GM12891 (cell line): ENCODE data around the gene OR56A4.

Experiments
- POLR2A ChIP-seq: IDR thresholded peaks from 2 replicates; pipeline ENCODE4 v1.6.1; 2011; ENCODE audit warnings: low read depth, low read length, control low read depth
- SPI1 ChIP-seq: IDR thresholded peaks from 2 replicates; pipeline ENCODE4 v1.6.1; 2011; ENCODE audit warnings: low read depth, low read length, control low read depth

GRCh38 chr11:6040874-6041273 lies 34.1 kb upstream of the OR56A4 start:
- TF ChIP-seq POLR2A (no peak), SPI1 (no peak)
